Stimulated activated CD4-positive, alpha-beta T cell treated with anti-CD3 and anti-CD28 coated beads, Interleukin-12 subunit alpha, Interleukin-12 subunit beta, amount 100 ng/mL, for 24 hours (primary cell): ENCODE results near the gene TMC6.
"Not testable (repeated sequence)": the region's sequence is repeated elsewhere in the genome, so short reads cannot be mapped to it uniquely, and the experiment has no call there.

Source experiments
- DNase-seq, 2 experiments: peaks; one replicate each; pipeline ENCODE4 v3.0.0-alpha.2; 2020; ENCODE audit warnings: low read depth in 2 of 2

TMC6 gene

DNA sequence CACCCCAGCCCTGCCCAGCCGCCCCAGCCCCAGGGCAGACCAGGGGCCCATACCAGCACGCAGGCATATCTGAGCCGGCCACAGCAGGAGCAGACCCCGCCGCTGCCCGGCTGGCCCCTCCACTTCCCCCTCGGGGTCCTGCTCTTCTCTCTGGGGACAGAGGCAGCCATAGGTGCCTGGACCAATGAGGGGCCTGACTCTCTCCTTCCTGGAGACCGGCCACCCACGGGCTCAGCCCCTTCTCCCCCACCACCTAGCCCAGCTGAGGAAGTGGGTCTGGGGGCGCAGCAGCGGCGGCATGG, 3.8 kb downstream of the TMC6 start:
- no peak for DNase-seq

DNA sequence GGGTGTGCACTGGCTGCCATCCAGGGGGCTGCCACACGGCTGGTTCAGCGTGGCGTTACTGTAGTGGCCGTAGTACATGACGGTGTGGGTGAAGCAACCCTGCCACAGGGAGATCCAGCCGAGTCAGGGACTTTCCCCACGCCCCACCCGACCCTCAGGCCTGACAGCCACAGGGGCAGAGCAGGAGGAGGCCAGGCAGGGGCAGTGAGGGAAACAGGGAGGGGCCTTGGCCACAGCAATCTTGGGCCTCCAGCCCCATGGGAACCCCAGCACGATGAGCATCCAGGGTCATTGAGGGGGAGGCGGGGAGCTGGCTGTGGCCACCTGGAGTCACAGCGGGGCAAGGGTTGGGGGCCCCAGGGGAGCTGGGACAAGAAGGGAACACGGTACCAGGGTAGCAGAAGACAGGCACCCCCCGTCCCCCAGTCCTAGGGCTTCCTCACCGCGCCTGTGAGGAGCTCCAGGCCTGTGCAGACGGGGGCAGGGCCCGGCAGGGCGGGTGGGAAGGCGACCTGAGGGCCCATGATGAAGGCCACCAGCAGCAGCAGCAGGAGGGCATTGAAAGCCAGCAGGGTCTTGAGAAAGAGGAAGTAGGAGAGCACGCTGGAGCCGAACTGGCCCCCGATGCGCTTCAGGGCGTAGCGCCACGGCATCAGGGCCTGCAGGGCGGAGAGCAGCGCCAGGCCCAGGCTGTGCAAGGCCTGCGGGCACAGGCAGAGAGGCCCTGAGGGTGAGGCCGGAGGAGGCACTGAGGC, 4.3 kb downstream of the TMC6 start:
- DNase-seq = no peak

DNA sequence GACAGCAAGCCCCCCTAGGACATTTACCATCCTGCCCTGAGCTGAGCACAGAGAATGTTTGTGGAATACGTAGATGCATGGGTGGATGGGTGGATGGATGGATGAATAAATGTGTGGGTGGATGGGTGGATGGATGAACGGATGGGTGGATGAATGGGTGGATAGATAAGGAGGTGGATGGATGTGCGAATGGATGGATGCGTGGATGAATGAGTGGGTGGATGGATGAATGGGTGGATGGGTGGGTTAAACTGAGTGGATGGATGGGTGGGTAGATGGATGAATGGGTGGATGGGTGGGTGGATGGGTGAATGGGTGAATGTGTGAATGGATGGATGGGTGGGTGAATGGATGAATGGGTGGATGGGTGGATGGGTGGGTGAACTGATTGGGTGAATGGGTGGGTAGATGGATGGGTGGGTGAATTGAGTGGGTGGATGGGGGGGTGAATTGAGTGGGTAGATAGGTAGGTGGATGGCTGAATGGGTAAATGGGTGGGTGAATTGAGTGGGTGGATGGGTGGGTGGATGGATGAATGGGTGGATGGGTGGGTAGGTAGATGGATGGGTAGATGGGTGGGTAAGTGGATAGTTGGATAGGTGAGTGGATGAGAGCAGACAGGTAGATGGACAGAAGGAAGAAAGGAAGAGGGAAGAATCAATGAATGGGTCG, 5.2 kb downstream of the TMC6 start:
- DNase-seq = no peak

DNA sequence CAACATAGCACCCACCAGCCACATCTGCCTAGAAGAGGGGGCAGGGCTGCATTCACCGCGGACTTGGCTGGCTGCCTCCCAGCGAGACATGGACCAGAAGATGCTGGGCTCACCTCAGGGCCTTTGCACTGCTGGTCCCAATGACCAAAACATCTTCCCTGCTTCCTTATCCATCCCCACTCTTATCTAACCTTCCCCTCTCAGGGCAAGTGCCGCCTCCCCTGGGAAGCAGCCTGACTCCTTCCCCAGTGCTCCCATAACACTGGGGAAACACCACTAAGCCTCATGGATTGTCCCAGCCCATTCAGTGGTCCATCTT, 5.7 kb downstream of the TMC6 start:
- DNase-seq = no peak

DNA sequence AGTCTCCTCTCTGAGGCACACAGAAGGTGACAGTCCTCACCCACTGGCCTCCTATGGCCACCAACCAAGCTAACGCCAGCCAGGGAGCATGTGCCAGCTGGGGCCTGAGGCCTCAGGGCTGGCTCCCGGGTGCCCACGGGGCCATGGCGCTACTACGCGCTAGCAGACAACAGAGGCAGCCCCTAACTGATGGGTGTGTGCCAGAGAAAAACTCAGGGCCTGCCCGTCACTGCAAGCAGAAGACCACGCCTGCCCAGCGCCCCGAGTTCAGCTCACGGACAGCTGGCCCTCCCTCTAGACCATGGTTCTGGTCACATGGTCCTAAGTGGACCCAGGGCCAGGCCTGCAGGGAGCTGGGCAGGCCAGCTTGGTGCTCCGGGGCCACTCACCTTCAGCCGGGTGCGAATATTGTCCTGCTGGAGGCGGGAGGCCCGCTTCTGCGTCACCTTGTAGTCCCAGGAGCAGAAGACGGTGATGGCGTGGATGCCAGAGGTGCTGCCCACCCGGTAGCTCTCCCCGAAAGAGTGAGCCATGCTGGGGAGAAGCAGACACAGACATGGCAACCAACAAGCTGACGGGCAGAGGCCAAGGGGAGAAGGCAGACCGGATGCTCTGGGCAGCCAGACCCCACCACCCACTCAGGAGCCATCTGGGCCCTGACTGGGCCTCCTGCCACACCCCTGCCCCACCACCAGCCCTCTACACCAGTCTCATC, 6.2 kb downstream of the TMC6 start:
- DNase-seq = no peak

DNA sequence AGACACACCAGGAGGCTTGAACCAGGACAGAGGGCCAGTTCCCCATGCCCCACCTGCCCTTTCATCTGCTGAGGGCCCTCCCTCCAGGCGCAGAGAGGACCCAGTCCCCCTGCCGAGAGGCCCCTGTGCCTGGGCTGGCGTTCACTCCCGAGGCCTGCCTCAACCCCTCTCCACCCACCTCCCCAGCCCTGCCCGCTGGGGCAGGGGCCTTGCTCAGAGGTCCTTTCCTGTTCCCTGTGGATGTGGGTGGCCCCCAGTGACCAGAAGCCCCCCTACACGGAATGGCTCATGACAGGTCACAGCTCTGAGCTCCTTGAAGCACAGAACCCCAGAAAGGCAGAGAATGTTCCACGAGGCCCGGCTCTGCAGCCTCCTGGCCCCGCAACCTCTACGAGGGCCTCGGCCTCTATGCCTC, 6.7 kb downstream of the TMC6 start:
- DNase-seq = no peak

DNA sequence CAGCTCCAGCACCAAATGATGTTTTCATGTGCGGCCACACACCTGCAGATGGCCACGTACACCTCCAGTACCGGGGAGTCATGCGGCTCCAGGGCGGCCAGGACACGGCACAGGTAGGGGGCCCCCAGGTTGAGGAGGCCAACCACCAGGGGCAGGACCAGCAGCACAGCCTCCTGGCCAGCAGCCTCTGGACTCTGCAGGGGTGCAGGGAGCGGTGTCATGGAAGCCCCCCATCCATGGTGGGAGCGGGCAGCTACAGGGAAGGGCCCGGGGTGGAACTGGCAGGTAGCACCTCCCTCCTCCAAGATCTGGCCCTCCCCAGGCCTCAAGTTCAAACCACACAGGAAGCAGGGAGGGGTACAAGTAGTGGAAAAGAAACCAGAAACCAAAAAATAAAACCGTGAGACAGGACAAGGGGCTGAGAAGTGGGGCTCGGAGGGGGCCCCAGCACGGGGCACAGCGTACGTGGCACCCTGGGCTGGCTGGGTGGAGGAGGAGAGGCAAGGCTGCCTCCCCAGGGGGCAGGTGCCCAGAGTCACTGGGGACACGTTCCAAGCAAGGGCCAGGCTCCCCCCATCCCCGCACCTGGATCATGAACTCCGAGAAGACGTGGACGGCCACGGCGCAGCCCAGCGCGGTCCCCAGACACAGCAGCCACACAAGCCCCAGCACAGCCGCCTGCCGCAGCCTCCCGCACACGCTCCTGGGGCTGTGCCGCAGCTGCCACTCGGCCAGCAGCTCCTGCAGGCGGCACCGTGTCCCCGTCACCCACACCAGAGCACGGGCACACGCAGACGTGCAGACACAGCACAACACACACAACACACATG, 7.4 kb downstream of the TMC6 start:
- no peak for DNase-seq

DNA sequence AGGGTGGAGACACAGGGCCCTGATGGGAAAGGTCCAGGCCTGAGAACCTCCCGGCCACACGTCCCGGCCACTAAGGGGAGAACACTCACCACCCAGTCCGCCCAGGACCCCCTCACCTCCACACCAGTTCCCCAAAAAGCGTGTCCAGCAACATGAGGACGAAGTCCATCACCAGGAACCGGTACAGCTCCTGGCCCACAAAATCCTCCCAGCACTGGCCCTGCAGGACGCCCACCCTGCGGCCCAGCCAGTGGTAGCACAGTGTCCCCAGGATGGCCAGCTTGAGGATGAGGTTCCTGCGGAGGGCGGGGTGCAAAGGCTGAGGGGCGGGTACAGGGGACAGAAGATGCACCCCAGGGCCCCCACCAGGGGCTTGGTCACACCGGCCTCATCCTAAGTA, 8.0 kb downstream of the TMC6 start:
- DNase-seq = no peak

DNA sequence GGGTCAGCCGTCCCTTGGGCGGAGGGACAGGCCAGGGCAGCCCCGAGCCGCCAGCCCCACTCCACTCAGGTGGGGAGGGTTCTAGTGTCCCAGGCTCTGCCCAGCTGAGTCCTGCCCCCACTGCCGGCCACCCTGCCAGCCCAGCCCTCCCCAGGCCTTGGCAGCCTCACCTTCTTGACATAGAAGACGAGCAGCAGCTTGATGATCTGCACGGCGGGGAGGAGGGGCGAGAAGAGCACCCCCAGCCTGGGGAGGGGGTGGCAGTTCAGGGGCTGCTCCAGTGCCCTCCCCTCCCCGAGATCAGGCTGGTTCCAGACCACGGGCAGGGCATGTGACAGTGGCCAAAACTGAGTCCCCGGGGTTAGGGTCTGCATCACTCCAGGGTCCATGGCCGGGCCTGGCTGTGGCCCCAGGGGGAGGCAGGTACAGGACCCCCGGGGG, 9.7 kb downstream of the TMC6 start:
- DNase-seq = no peak

DNA sequence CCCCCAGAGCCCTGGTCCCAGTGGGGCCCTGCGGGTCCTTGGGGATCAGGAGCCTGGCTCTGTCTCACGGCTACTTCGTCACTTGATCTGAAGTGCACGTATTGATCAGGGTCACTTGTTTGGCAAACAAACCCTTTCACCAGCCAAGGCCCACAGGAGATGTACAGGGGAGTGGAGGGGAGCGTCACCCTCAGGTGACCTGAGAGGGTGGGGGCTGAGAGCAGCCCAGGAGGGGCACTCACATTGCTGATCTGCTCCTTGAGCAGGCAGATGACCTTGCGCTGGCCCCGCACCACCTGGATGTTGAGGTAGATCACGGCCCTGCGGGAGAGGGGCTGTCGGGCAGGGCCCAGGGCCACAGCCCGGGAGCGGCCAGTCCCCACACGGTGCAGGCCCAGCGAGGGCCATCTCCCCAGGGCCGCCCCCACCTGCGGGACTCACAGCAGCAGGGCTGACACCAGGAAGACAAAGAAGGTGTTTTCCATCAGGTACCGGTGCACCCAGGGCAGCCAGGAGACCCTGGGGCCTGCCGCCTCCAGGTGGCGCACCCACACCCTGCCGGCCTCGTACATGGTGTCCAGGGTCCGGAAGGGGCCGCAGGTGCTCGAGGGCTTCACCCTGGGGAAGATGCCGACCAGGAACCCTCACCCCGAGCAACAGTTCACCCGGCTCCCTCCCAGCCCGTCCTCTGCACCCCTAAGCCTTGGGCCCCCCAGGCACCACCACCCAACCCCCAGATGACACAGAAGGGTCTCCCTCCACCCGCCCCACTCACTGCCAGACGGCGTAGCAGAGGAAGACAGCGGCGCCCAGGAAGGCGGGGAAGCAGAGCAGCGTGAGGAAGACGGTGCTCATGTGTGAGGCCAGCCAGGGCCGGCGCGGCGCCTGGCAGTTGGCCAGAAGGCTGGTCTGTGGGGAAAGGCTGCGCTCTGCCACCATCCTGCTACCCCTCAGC, 11.3 kb downstream of the TMC6 start:
- DNase-seq = no peak

DNA sequence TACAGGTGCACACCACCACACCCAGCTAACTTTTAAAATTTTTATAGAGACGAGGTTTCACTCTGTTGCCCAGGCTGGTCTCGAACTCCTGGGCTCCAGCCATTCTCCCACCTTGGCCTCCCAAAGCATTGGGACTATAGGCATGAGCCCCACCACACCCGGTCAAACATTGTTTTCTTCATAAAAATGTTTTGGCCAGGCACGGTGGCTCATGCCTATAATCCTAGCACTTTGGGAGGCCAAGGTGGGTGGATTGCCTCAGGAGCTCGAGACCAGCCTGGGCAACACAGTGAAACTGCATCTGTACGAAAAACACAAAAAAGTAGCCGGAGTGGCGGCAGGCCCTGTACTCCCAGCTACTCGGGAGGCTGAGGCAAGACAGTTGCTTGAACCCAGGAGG, 12.1 kb downstream of the TMC6 start:
- no peak for DNase-seq

DNA sequence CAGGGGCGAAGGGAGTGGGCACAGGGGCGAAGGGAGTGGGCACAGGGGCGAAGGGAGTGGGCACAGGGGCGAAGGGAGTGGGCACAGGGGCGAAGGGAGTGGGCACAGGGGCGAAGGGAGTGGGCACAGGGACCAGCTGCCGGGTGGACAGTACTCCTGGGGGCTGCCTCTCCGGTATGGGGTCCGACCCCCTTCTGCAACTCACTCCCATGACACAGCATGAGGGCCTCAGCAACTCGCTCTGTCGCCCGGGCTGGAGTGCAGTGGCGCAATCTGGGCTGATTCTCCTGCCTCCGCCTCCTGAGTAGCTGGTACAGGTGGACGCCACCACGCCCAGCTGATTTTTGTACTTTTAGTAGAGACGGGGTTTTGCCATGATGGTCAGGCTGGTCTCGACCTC, 12.8 kb downstream of the TMC6 start:
- DNase-seq = not testable (repeated sequence)

DNA sequence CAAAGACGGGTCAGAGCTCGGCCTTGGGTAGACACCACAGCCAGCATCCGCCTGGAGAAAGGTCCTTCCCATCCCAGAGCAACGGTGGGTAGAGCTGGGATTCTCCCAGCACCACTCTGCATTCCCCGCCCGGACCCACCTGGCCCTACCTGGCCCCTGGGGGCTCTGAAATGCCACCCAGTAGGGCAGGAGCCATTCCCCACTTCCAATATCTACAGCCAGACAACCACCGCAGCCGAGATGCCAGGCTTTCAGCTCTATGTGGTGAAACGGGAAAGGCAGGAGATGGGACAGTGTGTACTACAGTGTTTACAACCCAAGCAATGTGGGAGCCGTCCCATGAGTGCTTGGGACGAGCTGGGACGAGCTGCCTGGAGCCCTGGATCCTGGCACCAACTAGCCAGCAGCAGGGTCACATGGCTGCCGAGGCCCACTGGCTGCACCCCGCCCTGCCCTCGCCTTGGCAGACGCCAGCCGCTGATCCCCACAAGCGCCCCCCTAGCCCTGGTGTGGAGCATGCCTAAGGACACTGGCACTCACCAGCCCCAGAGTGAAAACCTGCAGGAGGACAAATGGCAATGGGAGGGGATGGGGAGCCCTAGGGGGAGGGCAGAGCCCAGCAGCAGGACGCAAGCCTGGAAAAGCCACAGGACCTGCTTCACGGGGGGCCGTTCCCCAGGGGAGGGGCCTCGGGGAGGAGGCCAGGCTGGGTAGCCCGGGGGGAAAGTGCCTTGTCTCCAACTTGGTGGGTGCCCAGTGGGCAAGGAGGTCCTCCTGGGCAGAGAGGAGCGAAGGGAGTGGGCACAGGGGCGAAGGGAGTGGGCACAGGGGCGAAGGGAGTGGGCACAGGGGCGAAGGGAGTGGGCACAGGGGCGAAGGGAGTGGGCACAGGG, 13.5 kb downstream of the TMC6 start:
- no peak for DNase-seq

DNA sequence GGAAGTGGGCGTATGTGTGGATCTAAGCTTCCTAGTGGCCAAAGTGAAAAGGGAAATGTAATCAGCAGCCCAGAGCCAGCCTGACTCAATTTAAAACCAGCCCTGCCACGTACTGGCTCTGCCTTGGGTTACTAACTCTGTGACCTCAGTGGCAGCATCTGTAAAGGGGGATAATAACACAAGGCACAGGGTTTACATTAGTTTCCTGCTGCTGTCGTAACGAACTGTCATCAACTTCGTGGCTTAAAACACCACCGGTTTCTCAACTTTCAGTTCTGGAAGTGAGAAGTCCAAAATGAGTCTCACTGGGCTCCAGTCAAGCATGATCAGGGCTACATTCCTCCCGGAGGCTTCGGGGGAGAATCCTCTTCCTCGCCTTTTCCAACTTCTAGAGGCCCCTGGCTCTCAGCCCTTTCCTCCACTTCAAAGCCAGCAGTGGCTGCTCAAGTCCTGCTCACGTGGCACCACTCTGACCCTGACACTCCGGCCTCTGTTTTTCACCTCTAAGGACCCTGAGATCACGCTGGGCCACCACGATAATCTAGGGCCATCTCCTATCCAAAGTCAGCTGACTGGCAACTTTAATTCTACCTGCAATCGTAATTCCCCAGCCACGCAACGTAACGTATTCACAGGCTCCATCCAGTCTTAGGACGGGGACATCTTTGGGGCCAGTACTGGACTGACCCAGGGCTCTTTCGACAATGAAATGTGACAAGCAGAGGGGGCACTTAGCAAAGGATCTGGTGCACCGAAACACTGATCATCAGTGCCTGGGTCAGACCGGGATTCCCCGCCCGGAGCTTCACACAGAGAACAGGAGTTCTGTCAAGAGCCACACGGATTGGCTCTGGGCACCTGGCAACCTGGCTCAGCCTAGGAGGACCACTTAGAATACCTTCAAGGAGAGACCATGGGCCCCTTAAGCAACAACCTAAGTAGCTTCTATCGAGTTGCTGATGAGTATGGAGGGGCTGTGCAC, 14.5 kb downstream of the TMC6 start:
- no peak for DNase-seq

DNA sequence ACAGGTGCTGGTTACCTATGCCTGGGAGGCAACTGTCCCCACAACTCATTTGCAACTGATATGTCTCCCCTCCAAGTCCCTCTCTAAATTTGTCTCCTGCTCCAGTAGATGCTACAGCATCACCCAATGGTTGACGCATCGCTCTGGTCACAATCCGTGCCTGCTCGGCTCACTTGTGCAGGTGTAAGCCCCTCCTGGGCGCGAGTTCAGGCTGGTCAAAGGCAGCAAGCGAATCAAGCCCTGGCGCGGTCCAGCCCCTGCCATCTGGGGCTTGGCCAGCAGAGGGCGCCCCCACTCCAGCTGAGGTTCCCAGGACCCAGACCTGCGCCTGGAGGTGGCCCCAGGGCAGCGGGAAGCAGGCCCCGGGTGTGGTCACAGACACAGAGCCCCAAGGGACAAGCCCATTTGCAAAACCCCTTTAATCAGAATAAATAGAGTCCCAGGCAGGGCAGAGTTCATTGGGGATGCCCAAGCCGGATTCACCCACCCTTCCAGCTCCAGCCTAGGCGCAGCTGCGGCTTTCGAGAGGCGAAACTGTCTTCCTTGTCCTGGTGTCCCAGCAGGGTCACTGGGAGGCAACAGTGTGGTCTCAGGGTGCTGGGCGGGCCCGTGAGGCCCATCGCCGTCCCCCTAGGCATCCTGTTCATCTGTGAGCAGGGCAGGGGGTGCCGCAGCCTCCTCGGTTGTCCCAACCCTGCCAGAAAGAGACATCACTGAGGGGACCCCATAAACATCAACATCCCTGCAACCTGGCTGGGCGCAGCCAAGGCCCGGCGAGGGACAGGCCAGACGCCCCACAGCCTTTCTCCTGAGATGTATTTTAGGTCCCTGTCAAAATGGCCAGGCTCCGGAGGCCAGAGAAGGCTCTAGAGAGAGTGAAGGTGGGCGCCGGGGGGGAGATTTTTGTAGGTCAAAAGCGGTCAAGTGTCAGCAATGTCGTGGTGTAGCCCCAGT, 15.8 kb downstream of the TMC6 start:
- peak; percentile 64 to 79 for DNase-seq

DNA sequence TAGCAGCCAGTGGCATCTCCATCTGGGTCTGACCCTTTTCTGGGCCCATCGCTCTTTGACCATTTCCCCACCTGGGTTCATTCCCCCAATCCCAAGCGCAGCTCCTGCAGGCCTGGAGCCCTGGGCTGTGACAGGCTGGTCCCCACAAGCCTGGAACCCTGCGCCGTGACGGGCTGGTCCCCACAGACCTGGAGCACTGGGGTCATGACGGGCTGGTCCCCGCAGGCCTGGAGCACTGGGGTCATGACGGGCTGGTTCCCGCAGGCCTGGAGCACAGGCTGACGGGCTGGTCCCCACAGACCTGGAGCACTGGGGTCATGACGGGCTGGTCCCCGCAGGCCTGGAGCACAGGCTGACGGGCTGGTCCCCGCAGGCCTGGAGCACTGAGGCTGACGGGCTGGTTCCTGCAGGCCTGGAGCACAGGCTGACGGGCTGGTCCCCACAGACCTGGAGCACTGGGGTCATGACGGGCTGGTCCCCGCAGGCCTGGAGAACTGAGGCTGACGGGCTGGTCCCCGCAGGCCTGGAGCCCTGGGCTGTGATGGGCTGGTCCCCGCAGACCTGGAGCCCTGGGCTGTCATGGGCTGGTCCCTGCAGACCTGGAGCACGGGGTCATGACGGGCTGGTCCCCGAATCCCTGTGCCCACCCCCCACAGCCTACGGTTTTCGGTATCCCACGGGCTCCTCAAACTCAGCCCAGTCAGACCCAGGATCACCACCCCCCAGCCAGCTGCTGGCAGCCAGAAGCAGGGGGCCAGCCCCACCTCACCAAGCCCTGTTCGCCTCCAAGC, 16.6 kb downstream of the TMC6 start:
- DNase-seq = no peak
